Stimulated activated CD4-positive, alpha-beta T cell treated with anti-CD3 and anti-CD28 coated beads, Interleukin-15, amount 100 ng/mL, for 24 hours (primary cell): ENCODE data around the gene SPA17.

Experiments used
- DNase-seq: peaks from one replicate; pipeline ENCODE4 v3.0.0-alpha.2; 2020

Gene SPA17

DNA sequence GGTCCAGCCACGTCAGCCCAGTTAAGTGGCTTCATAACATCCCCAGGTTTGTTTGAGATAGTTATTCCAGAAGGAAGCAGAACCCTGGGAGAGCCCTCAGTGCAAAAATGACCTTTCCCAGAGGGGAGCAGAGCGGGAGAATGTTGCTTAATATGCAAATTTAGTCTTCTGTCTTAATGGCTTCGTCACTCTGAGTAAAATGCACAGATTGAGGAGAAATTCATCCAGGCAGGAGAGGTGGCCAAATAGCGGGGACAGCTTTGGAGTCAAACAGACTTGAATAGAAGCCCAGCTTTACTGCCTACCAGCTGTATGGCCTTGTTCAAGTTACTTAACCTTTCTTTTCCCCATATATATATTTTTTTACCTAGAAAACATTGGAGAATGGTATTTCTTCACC is 53.8 kb downstream of the SPA17 start:
- no peak for DNase-seq

DNA sequence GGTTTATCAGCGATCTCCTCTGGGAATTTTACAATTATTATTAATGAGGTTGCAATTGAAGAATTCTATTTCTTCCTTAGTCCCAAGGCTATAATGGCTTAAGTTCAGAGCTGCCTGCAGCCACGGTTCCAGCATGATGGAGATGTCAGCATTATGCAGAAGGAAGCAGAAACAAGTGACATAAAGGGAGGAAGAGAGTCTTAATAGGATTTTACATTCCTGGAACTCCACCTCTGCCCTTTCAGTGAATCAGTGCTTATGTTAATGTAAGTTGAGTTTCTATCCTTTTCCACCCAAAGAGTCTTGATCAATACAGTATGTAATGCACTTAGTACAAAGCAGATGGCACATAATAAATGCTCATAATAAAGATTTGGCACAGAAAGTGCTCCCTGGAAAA is 54.4 kb downstream of the SPA17 start:
- no peak for DNase-seq

DNA sequence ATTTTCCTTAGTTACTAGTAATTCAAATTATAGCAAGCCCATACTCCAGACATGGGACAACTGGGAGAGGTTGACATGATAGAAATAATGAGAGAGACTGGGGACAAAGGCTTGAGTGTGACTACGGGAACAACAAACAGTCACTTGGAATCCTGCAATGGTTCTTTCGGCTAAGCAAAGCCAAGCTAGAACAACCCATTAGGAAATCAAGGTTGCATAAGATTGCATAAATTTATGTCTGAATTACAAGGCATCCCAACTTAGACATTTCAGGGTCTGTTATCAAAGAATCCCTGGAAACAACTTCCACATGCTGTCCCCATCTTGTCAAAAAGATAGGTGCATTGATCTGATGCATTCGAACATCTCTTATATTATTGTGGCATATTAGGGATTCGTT is 55.9 kb downstream of the SPA17 start:
- DNase-seq = no peak

DNA sequence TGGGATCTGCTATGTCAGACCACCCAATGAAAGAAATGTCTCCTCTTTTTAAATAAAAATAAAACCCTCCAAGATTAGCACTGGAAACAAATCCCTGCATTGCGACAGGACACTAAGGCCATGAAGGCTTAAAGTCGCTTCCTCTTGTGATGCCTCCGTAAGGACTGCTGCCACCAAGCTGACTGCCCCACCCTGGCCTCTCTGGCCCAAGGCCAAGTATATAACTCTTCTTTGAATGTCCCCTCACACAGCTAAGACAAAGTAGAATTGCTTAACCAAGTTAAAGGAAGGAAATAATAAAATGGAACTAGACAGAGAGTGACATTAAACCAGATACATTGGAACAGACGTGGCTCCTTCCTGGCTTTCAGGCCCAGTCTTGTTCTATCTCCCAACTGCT is 58.5 kb downstream of the SPA17 start:
- DNase-seq = no peak

DNA sequence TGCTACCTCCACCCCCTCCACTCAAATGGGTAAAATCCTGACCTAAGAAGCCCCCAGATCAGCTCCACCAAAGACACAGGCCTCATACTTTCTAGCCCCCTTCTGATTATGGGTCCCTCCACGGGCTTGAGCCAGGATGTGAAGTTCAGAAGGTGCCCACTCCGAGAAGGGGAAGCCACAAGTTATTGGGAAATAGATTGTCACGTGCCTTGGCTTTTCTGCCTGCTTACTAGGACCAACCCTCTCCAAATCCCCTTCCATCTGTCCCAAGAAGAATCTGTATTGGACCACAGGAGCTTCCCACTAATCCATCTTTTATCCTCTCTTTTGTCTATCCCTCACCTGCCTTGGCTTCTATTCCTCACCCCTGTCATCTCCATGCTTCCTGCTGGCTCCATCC is 63.0 kb downstream of the SPA17 start:
- DNase-seq = no peak

DNA sequence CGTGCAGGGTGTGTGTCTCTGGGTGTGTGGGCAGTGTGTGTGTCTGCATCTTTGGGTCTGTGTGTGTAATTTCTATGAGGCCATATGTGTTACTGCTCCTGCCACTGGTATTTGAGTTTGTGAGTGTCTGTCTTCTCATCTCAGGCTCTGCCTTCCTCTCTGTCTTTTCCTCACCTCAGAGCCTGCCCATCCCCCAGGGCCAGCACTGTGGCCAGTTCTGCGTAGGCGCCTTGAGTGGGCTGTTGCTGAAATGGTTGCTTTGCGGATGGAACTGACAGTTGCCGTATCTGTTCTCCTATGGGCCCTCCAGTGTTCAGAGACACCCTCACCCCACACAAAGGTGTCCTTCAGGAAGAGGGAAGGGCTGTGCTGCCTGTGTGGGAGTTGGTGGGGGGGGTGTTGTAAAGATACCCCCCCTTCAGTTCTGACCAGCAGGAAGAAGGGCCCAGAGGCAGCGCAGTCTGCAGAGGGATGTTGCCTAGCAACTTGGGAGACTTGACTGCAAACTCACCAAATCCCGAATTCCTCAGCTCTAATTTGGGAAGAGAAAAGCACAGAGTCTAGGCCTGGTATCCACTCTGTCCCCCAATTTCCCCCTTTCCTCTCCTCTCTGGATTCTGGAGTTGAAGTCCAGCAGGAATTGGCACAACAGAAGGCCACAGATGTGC is 64.1 kb downstream of the SPA17 start:
- no peak for DNase-seq

DNA sequence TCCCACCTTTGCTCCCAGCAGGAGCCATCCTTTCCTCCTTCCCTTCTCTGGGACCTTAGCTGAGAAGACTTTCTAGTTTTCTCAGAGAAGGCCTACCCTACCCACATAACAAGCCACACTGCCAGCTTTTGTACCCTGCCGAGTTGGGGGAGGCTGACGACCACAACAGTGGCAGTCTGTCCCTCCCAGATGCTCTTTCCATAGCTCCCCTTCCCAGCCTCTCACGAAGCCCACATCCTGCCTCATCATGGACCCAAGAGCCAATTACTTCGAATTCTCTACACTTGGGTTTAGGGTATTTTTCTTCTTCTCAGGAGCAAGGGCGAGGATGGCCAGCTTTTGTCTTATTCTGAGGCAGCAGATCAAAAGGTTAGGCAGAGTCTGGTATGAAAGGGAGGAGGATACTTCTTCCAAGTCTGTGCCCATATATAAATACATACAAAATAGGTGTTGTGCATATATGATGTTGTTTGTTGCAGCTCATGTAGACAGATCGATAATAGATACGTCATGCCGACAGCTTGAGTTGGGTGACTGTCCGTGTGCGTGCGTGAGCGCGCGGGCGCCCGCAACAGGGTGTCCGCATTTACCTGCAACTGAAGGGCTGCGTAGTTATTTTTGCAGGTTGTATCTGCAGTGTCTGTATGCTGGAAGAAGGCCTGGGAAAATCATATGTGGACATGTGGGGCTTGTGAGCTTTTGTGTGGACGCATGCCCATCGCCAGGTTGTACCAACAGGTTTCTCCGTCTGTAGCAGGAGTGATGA is 65.2 kb downstream of the SPA17 start:
- DNase-seq = no peak

DNA sequence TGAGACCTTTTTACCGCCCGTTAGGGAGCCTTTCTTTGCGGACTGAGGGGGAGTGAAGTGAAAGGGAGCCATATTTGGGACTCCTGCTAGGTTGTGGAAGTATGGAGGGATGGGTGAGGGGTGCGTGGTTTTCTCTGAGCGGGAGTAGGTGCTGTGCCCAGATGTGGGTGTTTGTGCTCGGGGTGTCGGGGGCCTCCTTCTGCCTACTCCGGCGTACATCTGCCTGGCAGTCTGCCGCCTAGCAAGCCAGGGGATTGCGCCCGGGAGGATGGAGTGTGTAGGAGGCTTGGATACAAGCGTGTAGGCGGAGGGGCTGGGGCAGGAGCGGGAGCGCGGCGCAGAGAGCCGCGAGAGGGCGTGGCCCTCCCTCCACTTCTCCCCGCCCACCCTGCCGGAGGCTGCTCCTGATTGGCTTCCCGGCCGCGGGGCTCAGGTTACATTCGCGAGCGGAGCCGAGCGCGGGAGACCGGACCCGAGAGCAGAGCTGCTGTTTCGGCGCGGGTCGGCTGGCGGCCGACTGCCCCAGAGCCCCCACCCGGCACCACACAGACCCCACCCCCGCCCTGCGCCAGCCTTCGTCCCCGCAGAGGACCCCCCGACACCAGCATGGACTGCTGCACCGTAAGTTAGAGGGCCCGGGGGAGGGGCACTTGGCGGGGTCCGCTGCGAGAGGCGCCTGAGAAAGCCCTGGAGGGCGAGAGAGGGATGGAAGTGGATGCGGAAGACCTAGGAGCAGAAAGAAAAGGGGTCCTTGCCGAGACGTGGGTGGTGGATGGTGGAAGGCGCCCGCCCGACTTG is 66.0 kb downstream of the SPA17 start, which contains the start of gene NRGN:
Gene NRGN, plus strand, starts transcription at position 464 of the 798 bp plus-strand sequence. Its CDS starts 143 bp downstream, at position 607.
- DNase-seq = peak; percentile 93

DNA sequence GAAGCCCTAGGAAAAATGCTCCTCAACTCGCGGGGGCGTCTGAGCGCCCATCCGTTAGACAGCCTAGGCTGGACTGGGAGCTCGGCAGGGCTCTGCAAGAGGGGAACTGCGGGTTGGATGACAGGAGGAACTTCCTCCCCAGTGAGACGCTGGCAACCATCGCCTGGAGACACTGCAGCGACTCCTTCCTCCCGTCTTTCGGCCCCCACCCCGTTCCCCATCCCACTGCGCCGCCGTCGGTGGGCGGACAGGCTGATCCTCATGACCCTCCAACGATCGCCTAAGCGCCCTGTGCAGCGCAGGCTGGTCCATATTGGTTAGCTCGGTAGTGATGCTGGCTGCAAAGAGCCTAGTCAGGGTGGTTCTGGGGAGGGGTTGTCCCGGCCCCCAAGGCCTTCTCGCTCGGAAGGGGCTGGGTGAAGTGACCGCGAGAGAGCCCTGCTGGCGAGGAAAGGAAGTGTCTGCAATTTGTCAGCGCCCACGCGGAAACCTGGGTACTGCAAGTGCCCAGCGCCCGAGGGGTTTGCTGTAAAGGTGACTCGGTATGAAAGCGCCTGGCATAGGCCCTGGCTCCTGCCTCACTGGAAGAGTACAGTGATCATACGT is 66.7 kb downstream of the SPA17 start:
- peak; percentile 78 for DNase-seq

DNA sequence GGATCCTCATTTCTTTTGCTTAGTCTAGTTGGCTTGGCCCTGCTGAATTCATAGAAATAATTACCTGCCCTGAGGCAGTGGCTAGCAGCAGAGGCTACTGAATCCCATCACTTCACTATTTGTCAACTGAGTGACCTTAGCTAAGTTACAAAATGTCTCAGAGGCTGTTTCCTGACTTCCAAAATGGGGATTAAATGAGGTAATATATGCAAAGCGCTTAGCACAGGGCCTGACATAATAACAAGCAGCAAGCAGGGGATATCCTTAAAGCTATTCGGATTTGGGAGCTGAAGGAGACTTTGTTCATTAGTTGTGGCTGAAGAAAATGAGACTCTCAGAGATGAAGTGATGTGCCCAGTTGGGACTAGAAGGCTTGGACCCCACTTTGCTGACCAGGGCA is 68.9 kb downstream of the SPA17 start:
- no peak for DNase-seq

DNA sequence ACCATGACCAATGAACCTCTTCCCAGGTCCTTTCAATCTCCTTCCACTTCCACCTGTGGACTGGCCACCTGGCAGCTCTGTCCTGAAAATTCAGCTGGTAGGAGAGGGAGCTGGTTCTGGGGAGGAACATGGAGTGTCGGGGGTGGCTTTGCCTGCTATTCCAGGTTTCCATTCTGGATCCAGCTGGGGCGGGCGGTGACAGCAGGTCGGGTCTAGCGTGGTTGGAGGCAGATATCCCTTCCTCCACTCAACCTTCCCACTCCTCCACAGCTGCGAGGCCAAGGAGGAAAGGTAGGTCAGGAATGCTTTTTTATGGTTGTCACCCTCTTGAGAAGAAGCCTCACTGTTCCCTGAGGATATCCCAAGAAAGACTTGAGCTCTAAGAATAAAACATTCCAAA is 69.3 kb downstream of the SPA17 start:
- no peak for DNase-seq

DNA sequence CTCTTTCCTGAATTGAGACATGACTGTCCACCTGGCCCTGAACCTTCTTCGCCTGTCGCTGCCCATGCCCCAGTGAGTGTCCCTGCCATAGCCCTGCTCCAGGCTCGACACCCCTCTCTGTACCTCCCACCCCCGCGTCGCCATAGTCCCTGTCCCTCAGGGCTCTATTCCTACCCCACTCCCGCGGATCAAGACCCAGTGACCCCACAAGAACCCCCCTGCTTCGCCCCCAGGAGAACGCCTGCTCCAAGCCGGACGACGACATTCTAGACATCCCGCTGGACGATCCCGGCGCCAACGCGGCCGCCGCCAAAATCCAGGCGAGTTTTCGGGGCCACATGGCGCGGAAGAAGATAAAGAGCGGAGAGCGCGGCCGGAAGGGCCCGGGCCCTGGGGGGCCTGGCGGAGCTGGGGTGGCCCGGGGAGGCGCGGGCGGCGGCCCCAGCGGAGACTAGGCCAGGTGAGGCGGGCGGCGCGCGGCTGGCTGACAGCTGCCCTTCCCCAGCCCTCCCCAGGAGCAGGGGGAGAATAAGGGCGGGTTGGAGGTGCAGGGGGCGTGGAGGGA is 71.6 kb downstream of the SPA17 start:
- no peak for DNase-seq

DNA sequence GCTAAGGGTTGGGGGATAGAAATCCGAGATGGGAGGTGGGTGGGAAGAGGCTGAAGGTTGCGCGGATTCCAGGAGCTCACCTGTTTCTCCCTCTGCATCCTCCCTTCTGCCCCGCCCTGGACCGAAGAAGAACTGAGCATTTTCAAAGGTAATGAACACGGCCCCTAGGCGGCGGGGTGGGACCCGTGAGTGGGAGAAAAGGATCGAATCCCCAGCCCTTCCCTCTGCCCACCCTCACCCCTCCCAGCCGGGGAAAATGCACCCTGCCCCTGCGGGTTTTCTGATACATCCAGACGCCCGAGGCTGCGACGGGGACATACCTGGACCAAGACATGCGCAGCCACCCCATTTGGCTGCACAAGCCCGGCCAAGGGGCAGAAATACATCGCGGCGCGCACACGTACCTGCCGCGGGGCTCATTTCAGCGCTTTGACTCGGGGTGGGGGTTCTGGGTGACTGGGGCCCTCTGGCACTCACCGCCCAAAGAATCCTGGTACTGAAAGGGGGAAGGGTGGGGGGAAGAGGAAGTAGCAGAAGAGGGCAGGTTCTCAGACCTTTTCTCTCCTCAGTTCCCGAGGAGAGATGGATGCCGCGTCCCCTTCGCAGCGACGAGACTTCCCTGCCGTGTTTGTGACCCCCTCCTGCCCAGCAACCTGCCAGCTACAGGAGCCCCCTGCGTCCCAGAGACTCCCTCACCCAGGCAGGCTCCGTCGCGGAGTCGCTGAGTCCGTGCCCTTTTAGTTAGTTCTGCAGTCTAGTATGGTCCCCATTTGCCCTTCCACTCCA is 72.3 kb downstream of the SPA17 start:
- DNase-seq = peak; percentile 60

DNA sequence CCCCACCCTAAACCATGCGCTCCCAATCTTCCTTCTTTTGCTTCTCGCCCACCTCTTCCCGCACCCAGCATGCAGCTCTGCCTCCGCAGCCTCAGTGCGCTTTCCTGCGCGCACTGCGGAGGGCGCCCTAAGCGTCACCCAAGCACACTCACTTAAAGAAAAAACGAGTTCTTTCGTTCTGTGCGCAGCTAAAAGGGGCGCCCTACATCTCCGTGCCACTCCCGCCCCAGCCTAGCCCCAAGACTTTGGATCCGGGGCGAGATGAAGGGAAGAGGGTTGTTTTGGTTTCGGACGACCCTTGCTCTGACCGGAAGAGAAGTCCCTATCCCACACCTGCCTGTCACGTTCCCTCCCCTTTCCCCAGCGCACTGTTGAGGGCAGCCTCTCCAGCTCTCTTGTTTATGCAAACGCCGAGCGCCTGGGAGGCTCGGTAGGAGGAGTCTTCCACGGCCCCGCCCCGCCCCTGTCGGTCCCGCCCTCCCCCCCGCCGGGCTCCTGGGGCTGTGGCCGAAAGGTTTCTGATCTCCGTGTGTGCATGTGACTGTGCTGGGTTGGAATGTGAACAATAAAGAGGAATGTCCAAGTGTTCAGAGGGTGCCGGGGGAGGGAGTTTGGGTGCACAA is 73.0 kb downstream of the SPA17 start:
- DNase-seq = peak; percentile 82
